Brain microvascular endothelial cell (primary cell): ENCODE results near the gene FASN.

Experiments used
- DNase-seq: peaks from one replicate; pipeline ENCODE4 v3.0.0-alpha.2; 2020
- H3K27ac ChIP-seq: fragments of 250-450 bp; sonication (Bioruptor Pico); 2 replicates; pipeline ENCODE4 v1.5.1; 2020; ENCODE audit warnings: mild to moderate bottlenecking, moderate library complexity
- H3K27me3 ChIP-seq: fragments of 250-450 bp; sonication (Bioruptor Pico); replicated peaks from 2 replicates; pipeline ENCODE4 v1.5.1; 2020; ENCODE audit warnings: mild to moderate bottlenecking
- H3K36me3 ChIP-seq: fragments of 250-450 bp; sonication (Bioruptor Pico); replicated peaks from 2 replicates; pipeline ENCODE4 v1.5.1; 2020; ENCODE audit warnings: mild to moderate bottlenecking
- H3K4me3 ChIP-seq: 2 replicates; pipeline ENCODE4 v1.5.1; 2011; ENCODE audit warnings: low read depth, mild to moderate bottlenecking, control low read depth, low read length, moderate library complexity
- in situ Hi-C: cut with HindIII; loops from 2 replicates; pipeline ENCODE4 v1.10.0; 2017; ENCODE audit warnings: low sequenced_read_pairs, low pct_ligation_motif_present
- TF ChIP-seq, protein P1 (sequence below): IDR thresholded peaks from 2 replicates; pipeline ENCODE4 v1.5.1; 2011; ENCODE audit warnings: low read depth, mild to moderate bottlenecking, moderate library complexity, low read length, control low read depth, inconsistent platforms; ENCODE audit errors: missing control alignments

FASN gene

DNA sequence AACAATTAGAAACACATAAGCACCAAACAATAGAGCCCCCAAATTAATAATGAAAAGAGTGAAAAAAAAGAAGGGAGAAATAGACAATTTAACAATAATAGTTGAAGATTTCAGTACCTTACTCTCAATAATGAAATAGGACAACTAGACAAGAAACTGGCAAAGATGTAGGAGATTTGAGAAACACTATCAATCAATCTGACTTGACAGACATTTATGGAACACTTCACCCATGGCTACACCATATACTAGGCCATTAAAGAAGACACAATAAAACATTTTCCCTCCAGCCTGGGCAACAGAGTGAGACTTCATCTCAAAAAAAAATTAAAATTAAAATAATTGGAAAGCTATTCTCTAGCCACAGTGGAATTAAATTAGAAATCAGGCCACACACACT, 27.4 kb downstream of the FASN start:
- TF ChIP-seq, protein P1, sequence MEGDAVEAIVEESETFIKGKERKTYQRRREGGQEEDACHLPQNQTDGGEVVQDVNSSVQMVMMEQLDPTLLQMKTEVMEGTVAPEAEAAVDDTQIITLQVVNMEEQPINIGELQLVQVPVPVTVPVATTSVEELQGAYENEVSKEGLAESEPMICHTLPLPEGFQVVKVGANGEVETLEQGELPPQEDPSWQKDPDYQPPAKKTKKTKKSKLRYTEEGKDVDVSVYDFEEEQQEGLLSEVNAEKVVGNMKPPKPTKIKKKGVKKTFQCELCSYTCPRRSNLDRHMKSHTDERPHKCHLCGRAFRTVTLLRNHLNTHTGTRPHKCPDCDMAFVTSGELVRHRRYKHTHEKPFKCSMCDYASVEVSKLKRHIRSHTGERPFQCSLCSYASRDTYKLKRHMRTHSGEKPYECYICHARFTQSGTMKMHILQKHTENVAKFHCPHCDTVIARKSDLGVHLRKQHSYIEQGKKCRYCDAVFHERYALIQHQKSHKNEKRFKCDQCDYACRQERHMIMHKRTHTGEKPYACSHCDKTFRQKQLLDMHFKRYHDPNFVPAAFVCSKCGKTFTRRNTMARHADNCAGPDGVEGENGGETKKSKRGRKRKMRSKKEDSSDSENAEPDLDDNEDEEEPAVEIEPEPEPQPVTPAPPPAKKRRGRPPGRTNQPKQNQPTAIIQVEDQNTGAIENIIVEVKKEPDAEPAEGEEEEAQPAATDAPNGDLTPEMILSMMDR, result no peak
- H3K27ac ChIP-seq, result no peak overlapping the region
- in situ Hi-C loops, result no loop called here
- no peaks in the 10 kb centered on the region for H3K27me3 ChIP-seq
- H3K4me3 ChIP-seq, result no peak overlapping the region
- H3K36me3 ChIP-seq, result no peaks in the 10 kb centered on the region
- DNase-seq, result no peak

DNA sequence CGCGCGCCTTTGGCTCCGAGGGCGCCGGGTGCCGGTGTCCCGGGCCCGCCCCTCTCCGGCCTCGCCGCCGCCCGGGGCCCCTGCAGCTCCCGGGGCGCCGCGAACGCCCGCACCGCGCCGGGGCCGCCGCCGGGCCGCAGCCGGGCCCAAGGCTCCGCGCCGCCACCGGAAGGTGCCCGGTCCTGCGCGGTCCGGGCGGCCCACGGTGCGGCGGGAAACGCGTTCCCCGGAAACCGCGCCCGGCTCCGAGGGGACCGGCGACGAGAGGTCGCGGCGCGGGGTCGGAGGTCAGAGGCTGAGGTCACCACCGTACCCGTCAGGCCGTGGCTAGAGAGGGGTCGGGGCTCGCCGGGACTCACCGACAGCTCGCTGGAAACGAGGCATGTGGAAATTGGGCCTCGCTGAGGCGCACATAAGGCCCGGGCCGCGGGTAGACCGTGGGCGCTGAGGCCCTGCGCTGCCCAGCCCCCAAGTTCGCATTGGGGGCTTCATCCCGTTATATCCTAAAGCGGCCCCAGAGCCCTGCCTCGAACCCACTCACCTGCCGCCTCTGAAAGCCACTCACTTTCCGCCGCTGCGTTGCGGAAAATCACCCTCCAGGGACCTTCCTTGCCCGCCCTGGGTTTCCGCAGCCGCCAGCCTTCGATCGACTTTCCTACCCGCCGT, 32.3 kb downstream of the FASN start, which contains the start of gene DUS1L:
DUS1L (minus strand) TSS at position 167 of the 666 bp plus-strand sequence. CDS start 745 bp downstream, outside the sequence.
- TF ChIP-seq, protein P1, result no peak
- in situ Hi-C loops, result no loop called here
- Histone ChIP-seq H3K27me3 (no peaks in the 10 kb centered on the region), H3K27ac (peak within 1 kb of the TSS; percentile 21), H3K4me3 (peak within 1 kb of the TSS; percentile 72), H3K36me3 (peaks cover 20% of the 10 kb centered on the region)
- DNase-seq, result no peak

DNA sequence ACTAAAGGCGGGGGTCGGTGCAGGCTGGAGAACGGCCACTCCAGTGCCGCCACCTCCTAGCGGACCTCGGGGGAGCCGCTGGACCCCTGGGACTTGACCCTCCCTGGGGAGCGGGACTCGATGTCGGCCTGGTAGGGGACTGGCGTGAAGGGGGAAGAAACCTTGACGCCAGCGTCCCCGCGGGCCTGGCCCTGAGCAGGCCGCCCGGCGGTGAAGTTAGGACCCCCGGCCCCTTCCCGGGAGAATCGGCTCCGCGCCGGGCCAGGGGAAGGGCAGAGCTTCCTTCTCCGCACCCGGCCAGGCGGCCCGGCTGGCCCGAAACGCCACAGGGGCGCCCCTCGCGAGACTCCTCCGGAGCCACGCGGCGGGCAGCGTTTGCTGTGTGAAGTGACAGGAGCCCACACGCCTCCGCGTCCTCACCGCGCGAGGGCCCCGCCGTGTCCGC, 32.8 kb downstream of the FASN start:
- TF ChIP-seq, protein P1, result no peak
- peak overlapping the region; percentile 21 for H3K27ac ChIP-seq
- DNase-seq, result no peak
- H3K36me3 ChIP-seq, result peaks cover 26% of the 10 kb centered on the region
- no peaks in the 10 kb centered on the region for H3K27me3 ChIP-seq
- H3K4me3 ChIP-seq, result peak overlapping the region; percentile 72
- in situ Hi-C loops, result no loop called here

DNA sequence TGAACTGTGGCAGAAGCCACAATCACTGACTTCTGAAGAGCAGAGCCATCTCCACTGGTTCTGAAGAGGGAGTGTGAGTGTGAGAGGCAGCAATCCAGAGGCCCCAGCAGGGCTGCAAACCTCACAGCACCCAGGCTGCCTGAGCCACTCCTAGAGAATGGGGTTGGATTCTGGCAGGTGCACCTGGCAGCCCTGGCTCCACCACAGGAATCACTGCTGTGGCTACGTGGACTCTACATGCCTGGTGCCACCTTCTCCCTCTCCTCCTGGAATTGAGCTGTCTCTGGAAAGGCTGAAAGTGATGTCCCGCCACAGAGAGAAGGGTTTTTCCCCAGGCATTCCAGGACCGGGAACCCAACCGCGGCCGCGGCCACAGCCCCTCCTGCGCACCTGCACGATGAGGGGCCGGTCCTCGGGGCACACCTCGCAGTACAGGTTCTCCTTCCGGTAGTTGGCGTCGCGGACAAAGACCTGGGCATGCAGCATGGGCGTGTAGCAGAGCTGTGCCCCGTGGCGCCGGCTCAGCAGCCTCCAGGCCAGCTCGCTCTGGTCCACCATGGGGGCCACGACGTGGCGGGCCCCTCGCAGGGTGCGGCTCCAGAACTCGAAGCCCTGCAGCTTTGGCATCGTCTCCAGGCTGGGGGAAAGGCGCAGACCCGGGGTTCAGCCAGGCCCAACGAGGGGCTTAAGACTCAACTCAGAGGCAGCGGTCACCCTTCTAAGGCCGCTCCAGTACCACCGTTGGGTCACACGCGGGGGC, 33.4 kb downstream of the FASN start:
- H3K36me3 ChIP-seq, result peaks cover 31% of the 10 kb centered on the region
- TF ChIP-seq, protein P1, result no peak
- DNase-seq, result no peak

DNA sequence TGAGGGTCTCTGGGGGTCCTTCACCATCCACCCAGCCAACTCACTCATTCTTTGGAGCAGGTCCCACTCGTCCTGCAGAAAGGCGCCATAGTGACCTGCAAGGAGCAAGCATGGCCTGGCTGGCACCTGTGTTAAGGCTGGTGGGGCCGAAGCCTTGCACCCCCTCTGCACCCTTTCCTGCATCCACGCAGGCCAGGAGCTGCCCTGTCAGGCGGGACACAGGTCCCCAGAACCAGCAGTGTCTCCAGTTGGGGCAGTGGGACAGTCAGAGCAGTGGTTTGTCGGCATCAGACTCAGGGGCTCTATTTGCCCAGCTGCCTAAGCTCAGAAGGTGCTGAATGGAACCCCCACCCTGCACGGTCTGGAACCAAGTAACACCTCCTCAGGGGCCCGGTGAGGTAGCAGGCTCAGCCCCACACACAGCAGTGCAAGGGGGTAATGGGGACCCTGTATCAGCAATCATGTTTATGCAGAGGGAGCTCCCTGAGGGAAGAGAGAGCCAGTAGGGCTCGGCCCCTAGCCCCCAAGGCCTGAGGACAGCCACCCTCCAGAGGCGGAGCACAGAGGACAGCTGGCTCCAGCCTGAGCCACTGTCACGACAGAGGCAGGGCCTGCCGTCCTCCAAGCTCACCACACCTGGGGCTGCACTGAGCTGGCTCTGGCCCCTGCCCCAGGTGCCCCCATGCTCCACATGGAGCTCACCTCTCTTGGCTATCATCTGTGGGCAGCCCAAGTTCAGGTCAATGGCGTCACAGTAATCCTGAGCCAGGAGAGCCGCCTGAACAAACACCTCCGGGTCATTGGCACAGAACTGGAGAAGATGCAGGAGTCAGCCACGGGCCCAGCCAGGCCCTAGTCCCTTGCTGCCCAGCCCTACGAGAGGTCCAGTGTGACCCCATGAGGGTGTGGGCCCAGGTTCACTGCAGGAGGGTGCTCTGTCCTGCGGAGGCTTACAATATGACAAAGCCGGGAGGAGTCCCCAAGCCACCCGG, 34.3 kb downstream of the FASN start:
- no peaks in the 10 kb centered on the region for H3K27me3 ChIP-seq
- peaks cover 31% of the 10 kb centered on the region for H3K36me3 ChIP-seq
- DNase-seq, result no peak
- in situ Hi-C loops, result no loop called here
- H3K27ac ChIP-seq, result no peak overlapping the region
- TF ChIP-seq, protein P1, result no peak
- H3K4me3 ChIP-seq, result no peak overlapping the region

More for the DNA sequence above, 33.4 kb downstream of the FASN start:
- Histone ChIP-seq H3K27me3 (no peaks in the 10 kb centered on the region), H3K27ac (no peak overlapping the region), H3K4me3 (peak overlapping the region; percentile 72)
- in situ Hi-C loops, result no loop called here
